SK-N-SH (cell line): ENCODE results near the gene IKZF1. TPM values are rescaled to one million over a fixed set of nuclear protein-coding genes. Genes with fewer than 3 reads are reported as not detected.

Experiments
- CTCF ChIA-PET: fragments of 300-600, 350-600 bp; formaldehyde crosslinking; extraction: SDS; loops from one replicate; lab custom pipeline; 2021; lab: Yijun Ruan, JAX
- POLR2A ChIA-PET: fragments of 350-600 bp; sonication (Branson Sonifier 250); formaldehyde crosslinking; extraction: SDS; loops from one replicate; lab custom pipeline; 2020; ENCODE audit warnings: antibody characterized with exemption, inconsistent platforms; lab: Yijun Ruan, JAX
- DNase-seq: peaks from one replicate; pipeline ENCODE4 v3.0.0; 2012
- H2AFZ ChIP-seq: fragments of 200-600 bp; sonication (generic); 2 replicates; pipeline ENCODE4 v1.8.1; 2016; ENCODE audit warnings: antibody characterized with exemption, mild to moderate bottlenecking, low read depth
- H3F3A ChIP-seq: fragments of 200-600 bp; sonication (generic); replicated peaks from 2 replicates; pipeline ENCODE3; 2016; ENCODE audit warnings: antibody characterized with exemption, mild to moderate bottlenecking; ENCODE audit not compliant: insufficient read depth
- H3K27ac ChIP-seq, 2 experiments: fragments of 200-500 bp in 1 of 2; fragments of 200-600 bp in 1 of 2; sonication (Bioruptor generic) in 1 of 2; sonication (generic), shearing (Covaris generic) in 1 of 2; 2 replicates each; pipeline versions ENCODE4 v1.5.1 to v1.6.1; 2014 to 2016; ENCODE audit warnings: low read depth in 2 of 2, inconsistent platforms in 1 of 2, low read length in 1 of 2, mild to moderate bottlenecking in 1 of 2, mixed read lengths in 1 of 2
- H3K27me3 ChIP-seq: fragments of 200-600 bp; sonication (generic), shearing (Covaris generic); 2 replicates; pipeline ENCODE4 v1.6.1; 2016; ENCODE audit warnings: mixed run types; ENCODE audit not compliant: insufficient read depth
- H3K36me3 ChIP-seq, 2 experiments: fragments of 200-500 bp in 1 of 2; fragments of 200-600 bp in 1 of 2; sonication (Bioruptor generic) in 1 of 2; sonication (generic) in 1 of 2; replicated peaks in 1 of 2; 2 replicates each; pipeline versions ENCODE3 to v1.5.1; 2014 to 2016; ENCODE audit warnings: low read length in 1 of 2, mild to moderate bottlenecking in 1 of 2; ENCODE audit not compliant: insufficient read depth in 2 of 2, control insufficient read depth in 1 of 2
- H3K4me1 ChIP-seq, 2 experiments: fragments of 200-500 bp in 1 of 2; fragments of 200-600 bp in 1 of 2; sonication (Bioruptor generic) in 1 of 2; sonication (generic), shearing (Covaris generic) in 1 of 2; 2 replicates each; pipeline versions ENCODE4 v1.5.1 to v1.6.1; 2014 to 2016; ENCODE audit warnings: low read depth in 1 of 2, low read length in 1 of 2, mixed run types in 1 of 2; ENCODE audit not compliant: insufficient read depth in 2 of 2, control insufficient read depth in 1 of 2
- H3K4me2 ChIP-seq: fragments of 200-600 bp; sonication (generic), shearing (Covaris generic); 2 replicates; pipeline ENCODE4 v1.6.1; 2017; ENCODE audit warnings: mixed run types
- H3K4me3 ChIP-seq, 2 experiments: fragments of 200-500 bp in 1 of 2; fragments of 200-600 bp in 1 of 2; sonication (Bioruptor generic) in 1 of 2; sonication (generic), shearing (Covaris generic) in 1 of 2; 2 replicates each; pipeline versions ENCODE4 v1.5.1 to v1.8.1; 2014 to 2016; ENCODE audit warnings: low read depth in 2 of 2, inconsistent platforms in 1 of 2, low read length in 1 of 2, mild to moderate bottlenecking in 1 of 2, mixed read lengths in 1 of 2, moderate library complexity in 1 of 2
- H3K79me2 ChIP-seq: fragments of 200-600 bp; sonication (generic); 2 replicates; pipeline ENCODE4 v1.8.1; 2017; ENCODE audit warnings: mild to moderate bottlenecking; ENCODE audit not compliant: insufficient read depth
- H3K9ac ChIP-seq: fragments of 200-600 bp; sonication (generic); 2 replicates; pipeline ENCODE4 v1.6.1; 2017; ENCODE audit warnings: mixed run types
- H3K9me2 ChIP-seq: fragments of 200-600 bp; sonication (generic); 2 replicates; pipeline ENCODE4 v1.6.1; 2017; ENCODE audit warnings: mixed run types
- H3K9me3 ChIP-seq: fragments of 200-600 bp; sonication (generic); 2 replicates; pipeline ENCODE4 v1.6.1; 2017; ENCODE audit warnings: mixed run types, mild to moderate bottlenecking, moderate library complexity
- H4K20me1 ChIP-seq: fragments of 200-600 bp; sonication (generic); 2 replicates; pipeline ENCODE4 v1.6.1; 2017; ENCODE audit warnings: mild to moderate bottlenecking, mixed run types; ENCODE audit not compliant: insufficient read depth
- CTCF ChIP-seq: fragments of 200-600 bp; sonication (generic); IDR thresholded peaks from 2 replicates; pipeline ENCODE4 v1.6.1; 2017; ENCODE audit warnings: antibody characterized with exemption, mild to moderate bottlenecking, moderate library complexity
- FOXJ3 ChIP-seq: sonication (generic); formaldehyde crosslinking; IDR thresholded peaks from 2 replicates; pipeline ENCODE4 v1.5.1; 2020; ENCODE audit warnings: mild to moderate bottlenecking, missing genetic modification reagents
- FOXM1 ChIP-seq: IDR thresholded peaks from 2 replicates; pipeline ENCODE4 v1.4.0; 2012; ENCODE audit warnings: low read depth, mild to moderate bottlenecking
- JUND ChIP-seq: IDR thresholded peaks from 2 replicates; pipeline ENCODE4 v1.4.0; 2012
- MXI1 ChIP-seq: IDR thresholded peaks from 2 replicates; pipeline ENCODE4 v1.6.1; 2012; ENCODE audit warnings: mild to moderate bottlenecking, low read depth, low read length, improper control_type of control experiment
- NFIC ChIP-seq: IDR thresholded peaks from 2 replicates; pipeline ENCODE4 v1.4.0; 2012; ENCODE audit warnings: borderline replicate concordance
- NRF1 ChIP-seq: IDR thresholded peaks from 2 replicates; pipeline ENCODE4 v1.6.1; 2012; ENCODE audit warnings: low read depth, mild to moderate bottlenecking, low read length
- PBX3 ChIP-seq: IDR thresholded peaks from 2 replicates; pipeline ENCODE4; 2012
- RAD21 ChIP-seq: IDR thresholded peaks from 2 replicates; pipeline ENCODE4 v1.6.1; 2012; ENCODE audit warnings: mild to moderate bottlenecking, low read length
- RCOR1 ChIP-seq: fragments of 150-350 bp; IDR thresholded peaks from 2 replicates; pipeline ENCODE4 v1.6.1; 2017; ENCODE audit warnings: antibody characterized with exemption, low read length
- RXRA ChIP-seq: IDR thresholded peaks from 2 replicates; pipeline ENCODE4 v1.4.0; 2012; ENCODE audit warnings: low read depth, mild to moderate bottlenecking, borderline replicate concordance
- SIN3A ChIP-seq: IDR thresholded peaks from 2 replicates; pipeline ENCODE4 v1.6.1; 2012; ENCODE audit warnings: low read depth, mild to moderate bottlenecking, low read length, moderate library complexity, borderline replicate concordance
- SMC3 ChIP-seq: IDR thresholded peaks from 2 replicates; pipeline ENCODE4 v1.6.1; 2012; ENCODE audit warnings: low read depth, low read length, improper control_type of control experiment
- TCF12 ChIP-seq: IDR thresholded peaks from 2 replicates; pipeline ENCODE4 v1.4.0; 2012
- TEAD4 ChIP-seq: IDR thresholded peaks from 2 replicates; pipeline ENCODE4 v1.4.0; 2012; ENCODE audit warnings: mild to moderate bottlenecking, borderline replicate concordance; ENCODE audit not compliant: insufficient read depth
- USF1 ChIP-seq: IDR thresholded peaks from 2 replicates; pipeline ENCODE4 v1.4.0; 2012; ENCODE audit warnings: low read depth, borderline replicate concordance
- YY1 ChIP-seq: IDR thresholded peaks from 2 replicates; pipeline ENCODE4 v1.4.0; 2012; ENCODE audit warnings: low read depth, mild to moderate bottlenecking
- ZBTB33 ChIP-seq: IDR thresholded peaks from 2 replicates; pipeline ENCODE4 v1.4.0; 2012; ENCODE audit warnings: low read depth, borderline replicate concordance
- WGBS: methylation state at CpG from one replicate; pipeline ENCODE4 v1.1.6; 2017; ENCODE audit warnings: low lambda C conversion rate; 5-methylcytosine and 5-hydroxymethylcytosine counted together
- polyA plus RNA-seq, 3 experiments: library from polyadenylated mRNA; depleted of rRNA; stranded (reverse); fragments of >200 nt; gene quantifications; 2 replicates each; pipeline ENCODE4 v1.2.3, GENCODE V29; 2012

The IKZF1 gene
- polyA plus RNA-seq, 1 of the 3 experiments (the other 2 are of a cell fraction): not detected

GRCh38 chr7:50428911-50429310, 124.4 kb downstream of the IKZF1 start:
- Histone ChIP-seq H3K9me2 (no peaks in the 10 kb centered on the region), H3K4me3 (no peak overlapping the region), H3K9ac (no peak overlapping the region), H3K27ac (no peak overlapping the region), H3K36me3 (no peaks in the 10 kb centered on the region), H3K4me1 (peaks cover 0 to 26% of the 10 kb centered on the region in 2 experiments; a peak in 2 of 4 replicates), H3F3A (peaks cover 3% of the 10 kb centered on the region), H3K9me3 (no peaks in the 10 kb centered on the region), H4K20me1 (no peaks in the 10 kb centered on the region), H2AFZ (no peak overlapping the region), H3K79me2 (no peaks in the 10 kb centered on the region), H3K4me2 (no peak overlapping the region), H3K27me3 (no peaks in the 10 kb centered on the region)
- ChIA-PET POLR2A (no interaction called here), CTCF (interaction anchor here (0.6 to 4.6 kb wide), 7 partner anchors 8 to 251 kb away, joined by 3 to 42 read pairs (median 4); no protein-coding TSS in a partner anchor)
- DNase-seq: no peak
- TF ChIP-seq NFIC (no peak), FOXJ3 (no peak), SIN3A (no peak), SMC3 (no peak), PBX3 (no peak), YY1 (no peak), ZBTB33 (no peak), RAD21 (no peak), TEAD4 (no peak), NRF1 (no peak), CTCF (no peak), JUND (no peak), MXI1 (no peak), RXRA (no peak), TCF12 (no peak), USF1 (no peak), RCOR1 (no peak), FOXM1 (no peak)
- WGBS: 82% methylated on average over 3 of the region's 3 CpGs
